Measurements from ENCODE around the gene CHST11.

CHST11 gene

GRCh38 chr12:104654665-104655609, 198.2 kb downstream of the CHST11 start:
- no peak for DNase-seq (ENCODE audit: low spot score)

GRCh38 chr12:104656383-104656782, 199.6 kb downstream of the CHST11 start:
- DNase-seq (ENCODE audit: low spot score): no peak

GRCh38 chr12:104656921-104657320, 200.2 kb downstream of the CHST11 start:
- no peak for DNase-seq (ENCODE audit: low spot score)

GRCh38 chr12:104657726-104658484, 201.2 kb downstream of the CHST11 start:
- no peak for DNase-seq (ENCODE audit: low spot score)

- DNase-seq (ENCODE audit: low spot score): no peak
Measured at GRCh38 chr12:104659058-104659457, 202.3 kb downstream of the CHST11 start.

DNA sequence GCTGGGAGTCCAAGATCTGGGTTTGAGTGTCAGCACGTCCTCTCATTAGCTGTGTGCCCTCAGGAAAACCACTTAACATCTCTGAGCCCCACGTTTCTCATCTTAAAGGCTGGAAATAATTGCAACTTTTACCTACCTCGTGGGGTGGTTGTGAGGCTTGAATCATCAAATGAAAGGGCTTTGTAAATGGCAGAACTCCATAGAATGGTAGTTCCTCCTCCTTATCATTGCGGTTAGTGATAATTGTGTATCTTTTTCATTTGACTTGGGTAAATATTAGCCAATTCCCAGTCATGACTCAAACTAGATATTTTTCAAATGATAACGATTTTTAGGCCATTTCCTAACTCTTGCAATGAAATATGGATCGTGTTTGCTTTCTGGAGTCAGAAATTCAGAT, 205.5 kb downstream of the CHST11 start:
- no peak for DNase-seq (ENCODE audit: low spot score)

DNA sequence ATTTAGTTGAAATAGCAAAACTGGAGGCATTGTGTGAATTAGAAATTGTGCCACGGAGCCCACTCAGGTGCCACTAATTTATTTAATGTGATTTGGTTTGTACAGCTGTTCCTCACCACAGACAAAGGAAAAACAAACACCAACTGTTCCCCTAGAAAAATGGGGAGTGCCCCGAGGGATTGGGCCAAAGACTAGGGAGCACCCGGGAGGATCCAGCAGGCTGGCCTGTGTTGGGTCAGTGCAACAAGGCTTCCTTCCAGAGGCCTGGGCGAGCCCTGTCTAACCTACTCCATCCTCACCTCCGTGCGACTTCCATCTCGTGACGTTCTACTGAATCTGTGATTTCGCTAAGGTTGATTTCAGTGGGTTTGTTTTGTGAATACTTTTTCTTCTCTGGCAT, 206.2 kb downstream of the CHST11 start:
- DNase-seq (ENCODE audit: low spot score): no peak

DNA sequence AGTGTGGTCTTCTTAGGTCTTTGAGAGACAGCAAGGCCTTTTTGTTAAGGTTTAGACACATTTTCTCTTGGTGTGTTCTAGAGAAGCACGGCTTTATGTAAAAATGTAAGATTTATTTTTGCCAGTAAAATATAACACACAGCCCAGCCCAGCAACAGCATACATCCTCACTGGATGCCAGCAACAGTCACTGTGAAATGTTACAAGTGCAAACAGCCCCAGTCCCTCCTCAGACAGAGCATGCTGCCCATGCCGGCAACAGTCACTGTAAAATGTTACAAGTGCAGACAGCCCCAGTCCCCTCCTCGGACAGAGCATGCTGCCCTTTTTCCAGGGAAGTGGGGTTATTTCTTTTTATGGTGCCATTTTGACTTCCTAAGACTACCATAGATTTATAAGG, 207.6 kb downstream of the CHST11 start:
- DNase-seq (ENCODE audit: low spot score): no peak

GRCh38 chr12:104665296-104665695, 208.5 kb downstream of the CHST11 start:
- no peak for DNase-seq (ENCODE audit: low spot score)

GRCh38 chr12:104667139-104667538, 210.4 kb downstream of the CHST11 start:
- DNase-seq (ENCODE audit: low spot score): no peak

- DNase-seq (ENCODE audit: low spot score): peak; percentile 40
Measured at GRCh38 chr12:104668274-104668718, 211.5 kb downstream of the CHST11 start.

GRCh38 chr12:104669089-104669721, 212.5 kb downstream of the CHST11 start:
- peak; percentile 93 for DNase-seq (ENCODE audit: low spot score)

GRCh38 chr12:104669851-104670337, 213.1 kb downstream of the CHST11 start:
- no peak for DNase-seq (ENCODE audit: low spot score)

DNA sequence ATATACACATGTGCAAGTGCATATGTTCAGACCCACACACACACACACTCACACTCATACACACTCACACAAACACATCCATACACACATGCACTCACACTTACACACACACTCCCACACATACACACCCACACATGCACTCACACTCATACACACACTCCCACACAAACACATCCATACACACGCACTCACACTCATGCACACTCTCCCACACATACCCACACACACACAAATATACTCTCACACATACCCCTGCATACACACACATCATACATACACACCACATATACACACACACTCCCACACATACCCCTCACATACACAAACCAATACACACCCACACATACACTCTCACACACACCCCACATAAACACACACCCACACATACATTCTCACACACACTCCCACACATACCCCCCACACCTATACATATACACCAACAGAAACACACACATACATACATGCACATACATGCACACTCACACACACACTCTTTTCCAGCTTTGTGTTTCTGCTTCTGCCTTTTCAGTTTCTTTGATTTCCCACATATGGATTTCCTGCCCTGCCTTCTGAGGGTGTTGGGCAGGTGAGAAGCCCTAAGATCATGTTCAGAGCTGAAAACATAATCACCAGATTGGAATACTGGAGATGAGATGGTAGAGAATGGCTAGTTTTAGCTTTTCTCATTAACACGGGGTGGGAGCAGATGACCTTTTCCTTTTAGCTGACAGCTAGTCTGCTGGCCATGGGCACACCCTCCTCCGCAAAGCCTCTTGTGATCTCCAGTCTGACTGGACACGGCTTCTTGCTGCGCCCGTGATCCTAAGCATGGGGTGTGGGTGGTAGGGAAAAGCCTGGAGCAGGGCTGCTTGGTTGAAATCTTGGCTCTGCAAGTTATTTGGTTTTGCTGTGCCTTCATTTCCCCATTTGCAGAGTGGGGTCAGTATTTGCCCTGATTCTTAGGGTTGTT, 214.0 kb downstream of the CHST11 start:
- DNase-seq (ENCODE audit: low spot score): no peak

- DNase-seq (ENCODE audit: low spot score): peak; percentile 40
Measured at GRCh38 chr12:104671409-104672095, 214.8 kb downstream of the CHST11 start.

GRCh38 chr12:104672096-104672445, 215.3 kb downstream of the CHST11 start:
- DNase-seq (ENCODE audit: low spot score): no peak

DNA sequence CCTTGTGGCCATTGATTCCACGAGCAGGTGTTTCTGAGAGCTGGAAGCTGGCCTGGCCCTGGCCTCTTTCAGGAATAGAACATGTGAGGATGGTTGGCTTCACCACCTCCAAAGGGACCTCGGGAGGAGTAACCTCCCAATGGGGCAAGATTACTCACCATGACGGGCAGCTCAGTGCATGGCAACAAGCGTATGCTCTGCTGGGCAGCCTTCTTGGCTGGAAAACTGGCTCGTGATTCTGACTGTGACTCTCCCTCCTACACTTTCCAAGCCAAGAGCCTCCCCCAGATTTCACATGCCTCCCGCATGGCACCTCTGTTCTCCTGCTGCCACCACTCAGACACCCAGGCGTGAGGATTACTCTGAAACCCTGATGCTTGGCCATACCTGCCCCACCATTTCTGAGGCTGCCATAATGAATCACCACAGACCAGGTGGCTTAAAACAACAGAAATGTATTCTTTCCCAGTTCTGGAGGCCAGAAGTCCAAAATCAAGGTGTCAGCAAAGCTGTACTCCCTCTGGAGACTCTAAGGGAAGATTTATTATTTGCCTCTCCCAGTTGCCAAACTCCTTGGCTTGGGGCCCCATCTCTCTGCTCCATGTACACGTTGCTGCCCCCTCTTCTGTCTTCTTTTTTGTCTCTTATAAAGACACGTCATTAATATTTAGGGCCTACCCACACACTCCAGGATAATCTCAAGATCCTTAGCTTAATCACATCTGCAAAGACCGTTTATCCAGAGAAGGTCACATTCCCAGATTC, 215.9 kb downstream of the CHST11 start:
- DNase-seq (ENCODE audit: low spot score): peak; percentile 33

DNA sequence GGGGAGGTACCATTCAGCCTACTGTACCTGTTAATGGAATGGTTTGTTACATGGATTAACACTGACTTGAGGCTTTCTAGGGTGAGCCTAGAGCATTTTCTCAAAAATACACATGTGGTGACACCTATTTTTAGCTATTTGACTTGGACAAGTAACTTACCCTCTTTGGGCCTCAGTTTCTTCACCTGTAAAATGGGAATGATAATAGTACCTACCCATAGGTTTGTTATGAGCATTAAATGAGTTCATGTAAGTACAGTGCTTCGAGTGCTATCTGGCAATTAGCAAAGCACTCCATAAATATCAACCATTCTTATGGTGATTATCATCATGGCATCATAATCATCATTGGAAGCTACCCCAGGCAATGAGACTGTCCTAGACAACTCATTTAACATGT, 216.5 kb downstream of the CHST11 start:
- DNase-seq (ENCODE audit: low spot score): no peak

GRCh38 chr12:104673696-104674482, 217.1 kb downstream of the CHST11 start:
- no peak for DNase-seq (ENCODE audit: low spot score)

All from globus pallidus (tissue), 1 donor.